ENCODE measurements around the gene G3BP1. TPM values are rescaled to one million over a fixed set of nuclear protein-coding genes. Genes with fewer than 3 reads are reported as not detected.
A peak's percentile ranks its signal among the peaks of the same experiment; 100 is the strongest.

The G3BP1 gene
- total and polyA plus RNA-seq, 9 of the 15 experiments (the other 6 are each of a cell fraction or from before 2014, with no cell fraction given) = 54.7 to 264 (median 105) TPM

- Histone ChIP-seq H3K9me1 (ENCODE audit: control insufficient read depth, insufficient read depth, low read length) (no peaks in the 10 kb centered on the region), H3K36me3 (ENCODE audit: control insufficient read depth, insufficient read depth, low read length) (peaks cover 64% of the 10 kb centered on the region), H3K4me1 (replicated peaks in 1 of 2; ENCODE audit: control insufficient read depth in 2 of 2, insufficient read depth in 2 of 2, low read length in 2 of 2) (peaks cover 12 to 19% of the 10 kb centered on the region in 2 experiments; a peak in 4 of 5 replicates), H3K4me2 (ENCODE audit: insufficient read depth, low read length) (peak overlapping the region; percentile 98), H3K9ac (ENCODE audit: insufficient read depth in 1 of 2, low read depth in 2 of 2, low read length in 2 of 2) (peak overlapping the region in 1 of 2 experiments; percentile 94; a peak in 2 of 4 replicates), H3K79me2 (ENCODE audit: control insufficient read depth, insufficient read depth, low read length) (peaks cover 87% of the 10 kb centered on the region), H3K27me3 (ENCODE audit: control insufficient read depth in 2 of 2, insufficient read depth in 2 of 2, low read length in 2 of 2) (no peaks in the 10 kb centered on the region), H3K4me3 (peak overlapping the region; percentile 90), H3K27ac (ENCODE audit: extremely low read depth, low read depth, low read length) (peak overlapping the region; percentile 36; the same call in 2 of the 3 replicates), H3K9me3 (replicated peaks; ENCODE audit: control insufficient read depth, insufficient read depth, low read depth, low read length) (no peaks in the 10 kb centered on the region), H2AFZ (ENCODE audit: low read depth, low read length) (no peak overlapping the region), H4K20me1 (replicated peaks; ENCODE audit: control insufficient read depth, insufficient read depth, low read length) (peaks cover 53% of the 10 kb centered on the region)
- ATAC-seq = no peak
- POLR2A ChIA-PET = interaction anchor here (0.6 to 2.8 kb wide), 6 partner anchors 8 to 1739 kb away, joined by 3 to 13 read pairs (median 6); no protein-coding TSS in a partner anchor
- in situ Hi-C loops (cut with MboI) = no loop called here
- intact Hi-C loops (cut with micrococcal nuclease) = loop anchor here (5.0 kb wide), 1 partner anchor 327 kb away; the partner anchor contains the start of gene SLC36A1
- CTCF ChIA-PET (ENCODE audit: low intra/inter-chr PET ratio) = no interaction called here
- no TSS peak for BruUV-seq (replicated peaks)
- FAIRE-seq = peak; percentile 15
- DNase-seq (ENCODE audit: extremely low read depth in 1 of 4, low spot score in 3 of 4) = no peak
- no peak for TF ChIP-seq ZNF407 (IDR thresholded peaks at IDR 0.05; ENCODE audit: low read depth)
- TF ChIP-seq ZNF778 (CRISPR knock-in tag; IDR thresholded peaks at IDR 0.05) = no peak
- TF ChIP-seq ZKSCAN3 (CRISPR knock-in tag; IDR thresholded peaks at IDR 0.05) = no peak
- TF ChIP-seq CSDE1 (IDR thresholded peaks at IDR 0.05) = no peak
- TF ChIP-seq SAFB (IDR thresholded peaks at IDR 0.05; ENCODE audit: borderline replicate concordance, low read depth, low read length) = no peak
- no peak for TF ChIP-seq SUPT5H (IDR thresholded peaks at IDR 0.05)
- TF ChIP-seq RAD21 (CRISPR knock-in tag; conservative IDR thresholded peaks at IDR 0.05 in 1 of 2, IDR thresholded peaks at IDR 0.05 in 1 of 2) = no peak
- no peak for TF ChIP-seq TBL1XR1 (IDR thresholded peaks at IDR 0.05; ENCODE audit: low read length in 2 of 2)
- no peak for TF ChIP-seq BCOR (IDR thresholded peaks at IDR 0.05)
- 0% methylated on average over 3 of the region's 3 CpGs for WGBS (ENCODE audit: insufficient coverage, low coverage, missing lambda C conversion rate)
These were observed 2.2 kb downstream of the G3BP1 start for GRCh38 chr5:151773951-151774350.

All from K562 (cell line).